ENCODE data around the gene SLC44A2.

- TF ChIP-seq CTCF (IDR thresholded peaks at IDR 0.05) (no peak), POLR2AphosphoS5 (IDR thresholded peaks at IDR 0.05; ENCODE audit: low read depth, low read length) (no peak), SIN3A (IDR thresholded peaks at IDR 0.05; ENCODE audit: borderline replicate concordance, insufficient read depth, low read depth, low read length) (no peak), TCF7L2 (IDR thresholded peaks at IDR 0.05; ENCODE audit: low read depth, low read length) (no peak)
Measured at GRCh38 chr19:10691178-10691881, 66.0 kb downstream of the SLC44A2 start.
